Measurements from ENCODE around the gene PIK3R5. TPM values are rescaled to one million over a fixed set of nuclear protein-coding genes. Genes with fewer than 3 reads are reported as not detected.
A peak's percentile ranks its signal among the peaks of the same experiment; 100 is the strongest.

Gene PIK3R5
- total RNA-seq, 1 donor from 2014 or later: 0.90 TPM

DNA sequence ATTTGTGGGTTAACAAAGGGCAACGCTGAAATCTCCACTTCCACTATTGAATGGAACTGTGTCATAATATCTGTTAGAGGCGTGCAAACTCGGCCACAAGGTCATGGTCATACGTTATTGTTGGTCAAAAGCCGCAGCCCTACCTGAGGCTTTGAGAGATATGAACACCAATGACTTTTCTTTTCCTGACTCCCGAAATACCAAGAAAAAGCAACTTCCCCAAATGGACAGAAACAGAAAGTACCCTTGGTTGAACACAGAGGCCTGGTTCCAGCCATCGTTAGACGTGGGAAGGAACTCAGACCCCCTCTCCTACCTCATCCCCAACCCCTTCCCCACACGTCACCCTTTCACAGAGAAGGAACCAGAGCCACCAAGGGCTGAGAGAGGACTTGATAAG is 1.4 kb upstream of the PIK3R5 start:
- H3K4me3 Mint-ChIP-seq: peak overlapping the region; percentile 21
- H3K27ac Mint-ChIP-seq: no peak overlapping the region
- peaks cover 10% of the 10 kb centered on the region for H3K9me3 Mint-ChIP-seq
- H3K27me3 Mint-ChIP-seq (ENCODE audit: insufficient read depth, low read depth): peaks cover 29% of the 10 kb centered on the region
- peaks cover 1% of the 10 kb centered on the region for H3K36me3 Mint-ChIP-seq
- Histone ChIP-seq H2AFZ (replicated peaks) (no peak overlapping the region), H3K4me3 (no peak overlapping the region), H3K4me1 (peaks cover 21% of the 10 kb centered on the region), H3K27me3 (peaks cover 47% of the 10 kb centered on the region), H3K36me3 (no peaks in the 10 kb centered on the region), H3K9me3 (ENCODE audit: low read depth) (peaks cover 3% of the 10 kb centered on the region), H3F3A (ENCODE audit: low read depth) (peaks cover 21% of the 10 kb centered on the region), H3K79me2 (ENCODE audit: low read depth) (no peaks in the 10 kb centered on the region), H4K20me1 (ENCODE audit: low read depth) (peaks cover 6% of the 10 kb centered on the region), H3K4me2 (no peak overlapping the region), H3K27ac (no peak overlapping the region), H3K9ac (no peak overlapping the region)
- no peak for DNase-seq (ENCODE audit: low spot score)
- TF ChIP-seq, protein P1, sequence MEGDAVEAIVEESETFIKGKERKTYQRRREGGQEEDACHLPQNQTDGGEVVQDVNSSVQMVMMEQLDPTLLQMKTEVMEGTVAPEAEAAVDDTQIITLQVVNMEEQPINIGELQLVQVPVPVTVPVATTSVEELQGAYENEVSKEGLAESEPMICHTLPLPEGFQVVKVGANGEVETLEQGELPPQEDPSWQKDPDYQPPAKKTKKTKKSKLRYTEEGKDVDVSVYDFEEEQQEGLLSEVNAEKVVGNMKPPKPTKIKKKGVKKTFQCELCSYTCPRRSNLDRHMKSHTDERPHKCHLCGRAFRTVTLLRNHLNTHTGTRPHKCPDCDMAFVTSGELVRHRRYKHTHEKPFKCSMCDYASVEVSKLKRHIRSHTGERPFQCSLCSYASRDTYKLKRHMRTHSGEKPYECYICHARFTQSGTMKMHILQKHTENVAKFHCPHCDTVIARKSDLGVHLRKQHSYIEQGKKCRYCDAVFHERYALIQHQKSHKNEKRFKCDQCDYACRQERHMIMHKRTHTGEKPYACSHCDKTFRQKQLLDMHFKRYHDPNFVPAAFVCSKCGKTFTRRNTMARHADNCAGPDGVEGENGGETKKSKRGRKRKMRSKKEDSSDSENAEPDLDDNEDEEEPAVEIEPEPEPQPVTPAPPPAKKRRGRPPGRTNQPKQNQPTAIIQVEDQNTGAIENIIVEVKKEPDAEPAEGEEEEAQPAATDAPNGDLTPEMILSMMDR (IDR thresholded peaks at IDR 0.05): no peak
- TF ChIP-seq EZH2phosphoT487 (IDR thresholded peaks at IDR 0.05) (no peak), EZH2 (IDR thresholded peaks at IDR 0.05) (no peak)
- H3K4me1 Mint-ChIP-seq: peaks cover 6% of the 10 kb centered on the region

DNA sequence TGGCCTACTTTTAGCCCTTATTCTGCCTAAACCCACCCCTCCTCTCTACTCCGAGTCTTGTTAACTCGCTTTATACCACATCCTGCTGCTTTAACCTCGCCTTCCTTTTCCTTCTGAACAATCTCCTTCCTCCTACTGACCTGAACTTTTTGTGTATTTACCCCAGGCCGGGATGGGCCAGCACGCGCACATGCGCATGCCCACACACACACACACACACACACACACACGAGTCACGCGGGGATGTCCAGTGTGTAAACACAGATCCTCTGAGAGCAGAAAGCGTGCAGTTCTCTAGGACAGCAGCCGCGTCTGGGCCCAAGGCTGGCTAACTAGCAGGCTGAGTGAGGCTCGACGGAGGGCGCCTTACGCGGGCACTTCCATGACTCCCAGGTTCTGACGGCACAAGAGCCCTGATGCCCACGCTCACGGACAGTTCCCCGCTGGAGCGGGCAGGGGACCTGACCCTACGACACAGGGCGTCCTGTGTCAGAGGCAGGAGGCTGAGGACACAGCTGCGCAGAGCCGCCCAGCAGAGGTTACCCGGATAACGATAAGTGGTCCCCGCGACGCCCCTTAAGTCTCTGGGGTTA is 610 bp downstream of the PIK3R5 start:
- Mint-ChIP-seq H3K4me3 (peak overlapping the region; percentile 51), H3K4me1 (peaks cover 6% of the 10 kb centered on the region), H3K27me3 (ENCODE audit: insufficient read depth, low read depth) (peaks cover 22% of the 10 kb centered on the region)

DNA sequence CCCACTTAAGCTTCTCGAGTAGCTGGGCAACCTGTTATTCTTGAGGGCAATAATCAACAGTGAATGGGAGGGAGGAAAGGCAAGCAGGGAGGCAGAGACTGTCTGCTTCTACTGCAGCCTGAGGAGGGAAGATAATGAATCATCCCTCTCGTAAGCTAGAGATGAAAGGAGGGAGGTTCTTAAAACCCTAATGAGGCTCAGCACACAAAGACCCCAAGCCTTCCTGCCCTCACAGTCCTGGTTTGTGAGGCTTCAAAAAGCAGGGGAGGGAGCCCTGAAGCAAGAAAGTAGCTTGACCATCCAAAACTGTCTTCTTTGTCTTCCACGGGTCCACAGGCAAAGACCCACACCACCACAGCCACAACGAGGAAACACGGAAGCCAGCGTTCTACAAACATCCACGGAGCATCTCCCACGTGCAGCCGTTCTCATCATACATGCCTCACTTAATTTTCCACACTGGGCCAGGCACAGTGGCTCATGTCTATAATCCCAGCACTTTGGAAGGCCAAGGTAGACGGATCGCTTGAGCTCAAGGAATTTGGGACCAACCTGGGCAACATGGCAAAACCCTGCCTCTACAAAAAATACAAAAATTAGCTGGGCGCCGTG is 1.8 kb downstream of the PIK3R5 start:
- peaks cover 22% of the 10 kb centered on the region for H3K27me3 Mint-ChIP-seq (ENCODE audit: insufficient read depth, low read depth)
- peak; percentile 68 for DNase-seq (ENCODE audit: low spot score)
- Histone ChIP-seq H3K27me3 (peaks cover 47% of the 10 kb centered on the region), H3K4me2 (peak overlapping the region; percentile 51), H3K9ac (no peak overlapping the region), H3K9me3 (ENCODE audit: low read depth) (peaks cover under 1% of the 10 kb centered on the region), H3K36me3 (no peaks in the 10 kb centered on the region), H3F3A (ENCODE audit: low read depth) (peaks cover 21% of the 10 kb centered on the region), H4K20me1 (ENCODE audit: low read depth) (peaks cover 6% of the 10 kb centered on the region), H2AFZ (replicated peaks) (no peak overlapping the region), H3K4me1 (peaks cover 21% of the 10 kb centered on the region), H3K79me2 (ENCODE audit: low read depth) (no peaks in the 10 kb centered on the region), H3K27ac (no peak overlapping the region), H3K4me3 (no peak overlapping the region)
- no peaks in the 10 kb centered on the region for H3K36me3 Mint-ChIP-seq
- TF ChIP-seq EZH2phosphoT487 (IDR thresholded peaks at IDR 0.05): no peak
- TF ChIP-seq EZH2 (IDR thresholded peaks at IDR 0.05): no peak
- TF ChIP-seq, protein P1 (IDR thresholded peaks at IDR 0.05): no peak
- H3K4me1 Mint-ChIP-seq: peaks cover 6% of the 10 kb centered on the region
- no peak overlapping the region for H3K27ac Mint-ChIP-seq
- H3K9me3 Mint-ChIP-seq: peaks cover 3% of the 10 kb centered on the region
- no peak overlapping the region for H3K4me3 Mint-ChIP-seq

More for the DNA sequence above, 610 bp downstream of the PIK3R5 start:
- Histone ChIP-seq H3K4me2 (peak overlapping the region; percentile 75), H3K79me2 (ENCODE audit: low read depth) (no peaks in the 10 kb centered on the region), H4K20me1 (ENCODE audit: low read depth) (peaks cover 6% of the 10 kb centered on the region), H3K4me1 (peaks cover 21% of the 10 kb centered on the region), H3K27me3 (peaks cover 47% of the 10 kb centered on the region), H3K9me3 (ENCODE audit: low read depth) (peaks cover 3% of the 10 kb centered on the region), H3K4me3 (peak overlapping the region; percentile 54), H3F3A (ENCODE audit: low read depth) (peaks cover 21% of the 10 kb centered on the region), H3K36me3 (no peaks in the 10 kb centered on the region), H3K27ac (no peak overlapping the region), H2AFZ (replicated peaks) (peak overlapping the region; percentile 40), H3K9ac (no peak overlapping the region)
- peak; percentile 13 for DNase-seq (ENCODE audit: low spot score)
- no peak overlapping the region for H3K27ac Mint-ChIP-seq
- no peaks in the 10 kb centered on the region for H3K36me3 Mint-ChIP-seq
- peaks cover 3% of the 10 kb centered on the region for H3K9me3 Mint-ChIP-seq
- TF ChIP-seq EZH2phosphoT487 (IDR thresholded peaks at IDR 0.05) (no peak), EZH2 (IDR thresholded peaks at IDR 0.05) (no peak)
- TF ChIP-seq, protein P1 (IDR thresholded peaks at IDR 0.05): no peak
